Esophagus muscularis mucosa (tissue), 3 donors: ENCODE measurements around the gene GATA3.

Source experiments
- POLR2A ChIP-seq: fragments of 450-650 bp; IDR thresholded peaks from one replicate; pipeline ENCODE4 v1.6.1; 2017; ENCODE audit warnings: antibody characterized with exemption, moderate library complexity, mild to moderate bottlenecking, low read depth
- POLR2AphosphoS5 ChIP-seq, 2 donors: sonication (generic); formaldehyde crosslinking; IDR thresholded peaks; one replicate each; pipeline ENCODE4 v1.6.1; 2017; ENCODE audit warnings: antibody characterized with exemption in 2 of 2
- TF ChIP-seq, protein P1 (sequence below), 3 experiments: fragments of 200-600 bp in 2 of 3; fragments of 450-650 bp in 1 of 3; sonication (generic) in 2 of 3; IDR thresholded peaks; one replicate each; pipeline ENCODE4 v1.5.1; 2017 to 2019; ENCODE audit warnings: antibody characterized with exemption in 3 of 3, mild to moderate bottlenecking in 2 of 3, moderate library complexity in 1 of 3

DNA sequence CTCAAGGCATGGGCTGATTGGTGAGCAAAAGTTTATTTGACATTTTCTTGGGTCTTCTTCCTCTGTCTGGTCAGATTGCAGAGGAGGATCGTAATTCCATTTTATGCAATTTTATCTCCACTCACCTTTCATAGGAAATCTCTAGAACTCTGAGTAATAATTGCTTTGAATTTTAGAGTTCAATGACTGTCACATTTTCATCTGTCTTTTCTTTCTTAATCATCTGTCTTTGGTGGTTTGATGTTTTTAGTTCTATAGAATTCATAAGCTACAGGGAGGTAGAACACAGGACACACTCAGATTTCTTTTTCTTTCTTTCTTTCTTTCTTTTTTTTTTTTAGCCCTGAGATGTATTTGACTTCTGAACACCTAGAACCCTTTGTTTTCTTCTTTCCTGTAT lies 11.6 kb downstream of the GATA3 start:
- TF ChIP-seq, protein P1, sequence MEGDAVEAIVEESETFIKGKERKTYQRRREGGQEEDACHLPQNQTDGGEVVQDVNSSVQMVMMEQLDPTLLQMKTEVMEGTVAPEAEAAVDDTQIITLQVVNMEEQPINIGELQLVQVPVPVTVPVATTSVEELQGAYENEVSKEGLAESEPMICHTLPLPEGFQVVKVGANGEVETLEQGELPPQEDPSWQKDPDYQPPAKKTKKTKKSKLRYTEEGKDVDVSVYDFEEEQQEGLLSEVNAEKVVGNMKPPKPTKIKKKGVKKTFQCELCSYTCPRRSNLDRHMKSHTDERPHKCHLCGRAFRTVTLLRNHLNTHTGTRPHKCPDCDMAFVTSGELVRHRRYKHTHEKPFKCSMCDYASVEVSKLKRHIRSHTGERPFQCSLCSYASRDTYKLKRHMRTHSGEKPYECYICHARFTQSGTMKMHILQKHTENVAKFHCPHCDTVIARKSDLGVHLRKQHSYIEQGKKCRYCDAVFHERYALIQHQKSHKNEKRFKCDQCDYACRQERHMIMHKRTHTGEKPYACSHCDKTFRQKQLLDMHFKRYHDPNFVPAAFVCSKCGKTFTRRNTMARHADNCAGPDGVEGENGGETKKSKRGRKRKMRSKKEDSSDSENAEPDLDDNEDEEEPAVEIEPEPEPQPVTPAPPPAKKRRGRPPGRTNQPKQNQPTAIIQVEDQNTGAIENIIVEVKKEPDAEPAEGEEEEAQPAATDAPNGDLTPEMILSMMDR (IDR thresholded peaks at IDR 0.05), result no peak
- TF ChIP-seq POLR2AphosphoS5 (IDR thresholded peaks at IDR 0.05) (no peak), POLR2A (no peak)
